Fibroblast of pulmonary artery (primary cell): ENCODE data around the gene TTC21B.

ENCODE experiments used
- DNase-seq: peaks from one replicate; pipeline ENCODE4 v3.0.0-alpha.2; 2010; ENCODE audit warnings: low read depth
- H3K4me3 ChIP-seq: replicated peaks from 2 replicates; pipeline ENCODE4 v1.5.1; 2011; ENCODE audit warnings: low read depth, mild to moderate bottlenecking, control low read depth, low read length, moderate library complexity
- CTCF ChIP-seq: IDR thresholded peaks from 2 replicates; pipeline ENCODE4 v1.5.1; 2011; ENCODE audit warnings: mild to moderate bottlenecking, control low read depth, low read length, inconsistent platforms; ENCODE audit errors: missing control alignments

TTC21B gene

GRCh38 chr2:165927353-165927752 lies 26.2 kb downstream of the TTC21B start:
- peak; percentile 19 for DNase-seq
- no peak overlapping the region for H3K4me3 ChIP-seq
- TF ChIP-seq CTCF = no peak

- DNase-seq = no peak
- TF ChIP-seq CTCF = no peak
- no peak overlapping the region for H3K4me3 ChIP-seq
Measured at GRCh38 chr2:165924946-165925345, 28.6 kb downstream of the TTC21B start.

DNA sequence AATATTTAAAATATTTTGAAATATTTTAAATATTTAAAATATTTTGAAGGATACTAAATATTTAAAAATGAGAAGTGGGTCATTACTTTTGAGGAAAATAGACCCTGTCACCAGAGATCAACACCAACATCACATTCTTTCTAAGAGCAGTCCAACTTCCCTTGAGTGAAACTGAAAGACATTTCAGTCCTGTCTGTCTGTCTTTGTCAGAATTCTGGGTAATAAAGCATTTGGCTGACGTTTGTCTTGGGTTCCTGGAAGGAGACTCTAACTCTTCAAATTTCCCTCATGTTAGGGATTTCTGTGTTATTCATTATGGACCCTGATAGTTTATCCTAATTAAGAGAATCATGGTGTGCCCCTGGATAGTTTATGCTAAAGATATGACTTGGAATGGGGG lies 32.8 kb downstream of the TTC21B start:
- no peak overlapping the region for H3K4me3 ChIP-seq
- no peak for TF ChIP-seq CTCF
- no peak for DNase-seq

GRCh38 chr2:165913636-165914035 lies 39.9 kb downstream of the TTC21B start:
- no peak overlapping the region for H3K4me3 ChIP-seq
- DNase-seq = no peak
- no peak for TF ChIP-seq CTCF

- H3K4me3 ChIP-seq = no peak overlapping the region
- no peak for DNase-seq
- no peak for TF ChIP-seq CTCF
Measured at GRCh38 chr2:165911981-165912380, 41.6 kb downstream of the TTC21B start.

GRCh38 chr2:165911231-165911630 lies 42.3 kb downstream of the TTC21B start:
- DNase-seq = peak; percentile 59
- no peak for TF ChIP-seq CTCF
- no peak overlapping the region for H3K4me3 ChIP-seq

DNA sequence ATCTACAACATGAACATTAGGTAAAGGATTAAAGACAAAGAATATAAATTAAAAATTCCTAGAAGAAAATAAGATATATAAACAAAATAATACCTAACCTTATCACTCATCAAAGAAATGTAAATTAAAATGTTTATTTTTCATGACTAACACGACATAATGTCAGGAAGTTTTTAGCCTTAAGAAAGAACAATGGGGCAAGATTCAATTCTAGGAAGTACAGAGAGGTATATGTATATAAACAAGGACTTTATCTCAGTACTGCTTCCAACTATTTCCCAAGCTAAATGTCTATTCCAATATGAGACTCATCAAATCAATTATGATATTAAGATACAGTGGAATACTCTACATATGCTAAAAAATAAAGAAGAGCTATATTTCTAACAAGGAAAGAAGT lies 44.1 kb downstream of the TTC21B start:
- H3K4me3 ChIP-seq = no peak overlapping the region
- TF ChIP-seq CTCF = no peak
- DNase-seq = peak; percentile 10
